Keratinocyte (primary cell): ENCODE data around the gene KCNH1. TPM values are rescaled to one million over a fixed set of nuclear protein-coding genes. Genes with fewer than 3 reads are reported as not detected.

Source experiments
- DNase-seq: peaks from one replicate; pipeline ENCODE4 v3.0.0-alpha.2; 2011; ENCODE audit warnings: low read depth, missing footprints, low spot score
- FAIRE-seq: peaks from 2 replicates; lab custom pipeline; 2011; peaks lifted over from hg19 to GRCh38; lab: Jason Lieb, UNC
- H2AFZ ChIP-seq: 2 replicates; pipeline ENCODE4 v1.6.0; 2012; ENCODE audit warnings: low read length, control low read depth, inconsistent platforms; ENCODE audit not compliant: control insufficient read depth
- H3K27ac ChIP-seq: 2 replicates; pipeline ENCODE4 v1.5.1; 2011; ENCODE audit warnings: low read length; ENCODE audit not compliant: control insufficient read depth, insufficient read depth
- H3K27me3 ChIP-seq: 3 replicates; pipeline ENCODE4 v1.6.0; 2011; ENCODE audit warnings: low read length; ENCODE audit not compliant: control insufficient read depth, insufficient read depth; ENCODE audit errors: extremely low read depth
- H3K36me3 ChIP-seq, 2 experiments: 2 replicates in 1 of 2; 3 replicates in 1 of 2; pipeline ENCODE4 v1.5.1; 2011; ENCODE audit warnings: low read length in 2 of 2, mild to moderate bottlenecking in 1 of 2; ENCODE audit not compliant: control insufficient read depth in 2 of 2, insufficient read depth in 2 of 2; ENCODE audit errors: extremely low read depth in 1 of 2
- H3K4me1 ChIP-seq: 3 replicates; pipeline ENCODE4 v1.5.1; 2011; ENCODE audit warnings: low read length; ENCODE audit not compliant: control insufficient read depth, insufficient read depth; ENCODE audit errors: extremely low read depth
- H3K4me2 ChIP-seq: 3 replicates; pipeline ENCODE4 v1.6.0; 2011; ENCODE audit warnings: low read depth, low read length; ENCODE audit not compliant: control insufficient read depth, insufficient read depth; ENCODE audit errors: extremely low read depth
- H3K4me3 ChIP-seq, 3 experiments: fragments of 200-600 bp in 1 of 3; sonication (generic) in 1 of 3; 2 replicates in 2 of 3; 3 replicates in 1 of 3; pipeline ENCODE4 v1.5.1; 2011 to 2016; ENCODE audit warnings: low read length in 3 of 3, mild to moderate bottlenecking in 3 of 3, control low read depth in 2 of 3, inconsistent platforms in 1 of 3, low read depth in 1 of 3, mixed read lengths in 1 of 3, mixed run types in 1 of 3, moderate library complexity in 1 of 3; ENCODE audit not compliant: control insufficient read depth in 2 of 3, insufficient read depth in 2 of 3; ENCODE audit errors: extremely low read depth in 1 of 3
- H3K79me2 ChIP-seq: 2 replicates; pipeline ENCODE4 v1.6.0; 2012; ENCODE audit warnings: low read length; ENCODE audit not compliant: control insufficient read depth, insufficient read depth
- H3K9ac ChIP-seq: 3 replicates; pipeline ENCODE4 v1.6.0; 2011; ENCODE audit warnings: low read length; ENCODE audit not compliant: control insufficient read depth, insufficient read depth; ENCODE audit errors: extremely low read depth
- H3K9me1 ChIP-seq: 3 replicates; pipeline ENCODE4 v1.6.0; 2011; ENCODE audit warnings: low read length; ENCODE audit not compliant: control insufficient read depth, insufficient read depth; ENCODE audit errors: extremely low read depth
- H3K9me3 ChIP-seq: 2 replicates; pipeline ENCODE4 v1.5.1; 2012; ENCODE audit warnings: low read depth, low read length; ENCODE audit not compliant: control insufficient read depth
- H4K20me1 ChIP-seq: 3 replicates; pipeline ENCODE4 v1.6.0; 2011; ENCODE audit warnings: low read length; ENCODE audit not compliant: control insufficient read depth, insufficient read depth; ENCODE audit errors: extremely low read depth
- CTCF ChIP-seq, 3 experiments: IDR thresholded peaks in 1 of 3; conservative IDR thresholded peaks in 1 of 3; optimal IDR thresholded peaks in 1 of 3; 2 replicates in 2 of 3; 3 replicates in 1 of 3; pipeline versions ENCODE3 to v1.5.1; 2011; ENCODE audit warnings: low read length in 3 of 3, mild to moderate bottlenecking in 3 of 3, moderate library complexity in 2 of 3, control low read depth in 1 of 3, inconsistent platforms in 1 of 3; ENCODE audit not compliant: insufficient read depth in 2 of 3; ENCODE audit errors: extremely low read depth in 1 of 3
- EZH2 ChIP-seq: IDR thresholded peaks from one replicate; pipeline ENCODE4 v1.6.1; 2012; ENCODE audit warnings: inconsistent platforms, mild to moderate bottlenecking, low read length, moderate library complexity
- dilution Hi-C: fragments of 300-500 bp; cut with MboI; formaldehyde crosslinking; loops from one replicate; pipeline ENCODE4 v1.7.0; 2020; ENCODE audit warnings: low sequenced_read_pairs; ENCODE audit not compliant: extremely low pct_ligation_motif_present
- polyA plus RNA-seq, 5 experiments: library from polyadenylated mRNA; depleted of rRNA in 3 of 5; stranded (reverse) in 3 of 5; stranded (forward) in 1 of 5; unstranded in 1 of 5; fragments of >200 nt; gene quantifications; 1 replicate in 1 of 5; 2 replicates in 3 of 5; 3 replicates in 1 of 5; pipeline versions ENCODE4 v1.2.1 to v1.2.3, GENCODE V29; 2011 to 2012; ENCODE audit warnings: missing spikeins in 2 of 5, low read depth in 1 of 5, low replicate concordance in 1 of 5

KCNH1 gene
- polyA plus RNA-seq, 1 donor (not counting 4 experiments of a cell fraction or from before 2014, with no cell fraction given), result not detected

- Histone ChIP-seq H3K4me3 (no peak overlapping the region), H3K27me3 (no peaks in the 10 kb centered on the region), H3K9ac (no peak overlapping the region), H3K4me1 (no peaks in the 10 kb centered on the region), H3K9me3 (no peaks in the 10 kb centered on the region), H2AFZ (no peak overlapping the region), H3K36me3 (no peaks in the 10 kb centered on the region), H3K9me1 (no peaks in the 10 kb centered on the region), H3K79me2 (no peaks in the 10 kb centered on the region), H3K4me2 (no peak overlapping the region), H4K20me1 (no peaks in the 10 kb centered on the region), H3K27ac (no peak overlapping the region)
- no peak for FAIRE-seq
- dilution Hi-C loops, result no loop called here
- DNase-seq, result no peak
- TF ChIP-seq EZH2, result no peak
- TF ChIP-seq CTCF (optimal IDR thresholded peaks at IDR 0.05 in 1 of 3, IDR thresholded peaks at IDR 0.05 in 1 of 3, conservative IDR thresholded peaks at IDR 0.05 in 1 of 3; ENCODE audit: extremely low read depth in 1 of 3, insufficient read depth in 2 of 3, low read length in 3 of 3), result no peak
These were observed 291.9 kb downstream of the KCNH1 start for GRCh38 chr1:210841926-210842625.

- dilution Hi-C loops, result no loop called here
- H3K9me3 ChIP-seq, result no peaks in the 10 kb centered on the region
- H3K4me1 ChIP-seq, result no peaks in the 10 kb centered on the region
- no peaks in the 10 kb centered on the region for H3K36me3 ChIP-seq
- H3K4me3 ChIP-seq, result no peak overlapping the region
- DNase-seq, result no peak
- no peak overlapping the region for H3K9ac ChIP-seq
- H2AFZ ChIP-seq, result no peak overlapping the region
- H3K4me2 ChIP-seq, result no peak overlapping the region
- no peaks in the 10 kb centered on the region for H3K9me1 ChIP-seq
- no peaks in the 10 kb centered on the region for H4K20me1 ChIP-seq
- H3K27ac ChIP-seq, result no peak overlapping the region
- FAIRE-seq, result no peak
- H3K79me2 ChIP-seq, result no peaks in the 10 kb centered on the region
- TF ChIP-seq EZH2 (no peak), CTCF (optimal IDR thresholded peaks at IDR 0.05 in 1 of 3, IDR thresholded peaks at IDR 0.05 in 1 of 3, conservative IDR thresholded peaks at IDR 0.05 in 1 of 3; ENCODE audit: extremely low read depth in 1 of 3, insufficient read depth in 2 of 3, low read length in 3 of 3) (no peak)
- no peaks in the 10 kb centered on the region for H3K27me3 ChIP-seq
These were observed 303.6 kb downstream of the KCNH1 start for GRCh38 chr1:210830034-210831028.
